HL-60/S4 treated with phorbol 12-myristate 13-acetate at 8.2 ng/mL for 4 days and 3 days (cell line): ENCODE measurements around the gene GRIA1.
"Not testable (repeated sequence)": the region's sequence is repeated elsewhere in the genome, so short reads cannot be mapped to it uniquely, and the experiment has no call there.

Source experiments
- in situ Hi-C: fragments of 300-500 bp; cut with MboI; formaldehyde crosslinking; loops from 2 replicates; pipeline ENCODE4 v1.15.0; 2022; ENCODE audit warnings: low sequenced_read_pairs

The GRIA1 gene

DNA sequence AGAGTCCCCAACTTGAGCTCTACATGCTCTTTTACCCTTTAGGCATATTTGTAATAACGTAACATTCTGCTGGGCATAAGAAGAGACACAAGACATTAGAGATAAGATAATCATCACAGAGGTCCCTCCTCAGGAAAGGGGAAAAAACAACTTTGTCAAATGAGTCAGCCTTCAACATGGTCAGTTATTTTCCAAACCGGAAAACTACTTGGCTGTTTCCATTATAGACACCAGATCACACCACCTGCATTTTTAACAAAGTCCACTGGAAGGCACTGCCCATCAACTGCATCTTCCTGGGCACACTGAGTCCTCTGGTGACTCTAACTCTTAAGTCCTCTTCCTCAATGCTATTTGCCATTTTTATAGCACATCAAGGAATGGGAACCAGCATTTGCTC is 326.4 kb downstream of the GRIA1 start:
- in situ Hi-C loops, result no loop called here

DNA sequence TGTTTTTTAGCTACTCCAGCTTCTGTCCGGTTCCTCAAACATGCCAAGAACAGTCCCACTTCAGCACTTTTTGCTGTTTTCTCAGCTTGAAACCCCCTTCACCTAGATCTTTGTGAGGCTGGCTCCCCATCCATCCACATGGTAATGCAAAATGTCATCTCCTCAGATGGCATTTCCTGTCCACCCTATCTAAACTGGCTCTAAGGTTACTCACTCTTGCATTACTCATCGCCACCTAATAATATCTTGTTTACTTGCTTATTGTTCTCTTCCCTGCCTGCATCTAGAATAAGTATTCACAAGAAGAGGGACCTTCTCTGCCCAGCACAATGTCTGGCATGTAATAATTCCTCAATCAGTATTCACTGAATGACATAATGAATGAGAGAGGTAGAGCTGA is 328.2 kb downstream of the GRIA1 start:
- in situ Hi-C loops, result no loop called here

DNA sequence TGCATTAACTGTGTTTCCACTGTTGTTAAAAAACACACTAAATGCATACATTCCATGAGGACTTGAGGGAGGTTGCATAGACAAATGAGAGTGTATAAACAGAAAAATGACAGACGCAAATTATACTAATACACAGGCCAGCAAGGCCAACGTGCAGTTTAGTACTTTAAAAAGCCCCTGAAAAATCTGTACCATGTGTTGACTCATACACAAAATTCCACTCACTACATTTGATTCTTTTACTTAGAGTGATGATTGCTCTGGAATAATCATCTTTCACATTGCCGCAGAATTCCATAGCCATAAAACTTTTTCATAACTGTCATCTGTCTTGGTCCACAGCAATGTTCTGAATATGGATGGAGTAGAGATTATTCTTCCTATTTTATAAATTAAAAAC is 332.6 kb downstream of the GRIA1 start:
- in situ Hi-C loops, result no loop called here

DNA sequence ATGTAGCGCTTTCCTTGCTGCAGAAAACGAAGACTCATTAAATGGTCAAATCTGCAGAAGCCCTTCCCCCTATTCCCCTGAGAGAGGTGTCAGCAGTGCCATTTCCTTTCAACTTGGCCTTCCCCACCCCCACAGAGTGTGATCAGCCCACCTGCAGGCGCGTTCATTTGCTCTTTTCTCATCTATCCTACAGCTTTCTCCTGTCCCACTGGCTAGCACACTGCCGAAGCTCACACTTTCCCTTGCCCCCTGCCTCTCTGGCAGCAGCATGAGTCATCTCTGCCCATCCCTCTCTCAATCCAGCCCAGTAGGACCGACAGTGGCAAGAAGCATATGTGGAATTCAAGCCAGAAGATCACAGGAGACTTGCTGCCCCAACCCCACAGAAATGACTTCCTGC is 334.4 kb downstream of the GRIA1 start:
- in situ Hi-C loops, result no loop called here

DNA sequence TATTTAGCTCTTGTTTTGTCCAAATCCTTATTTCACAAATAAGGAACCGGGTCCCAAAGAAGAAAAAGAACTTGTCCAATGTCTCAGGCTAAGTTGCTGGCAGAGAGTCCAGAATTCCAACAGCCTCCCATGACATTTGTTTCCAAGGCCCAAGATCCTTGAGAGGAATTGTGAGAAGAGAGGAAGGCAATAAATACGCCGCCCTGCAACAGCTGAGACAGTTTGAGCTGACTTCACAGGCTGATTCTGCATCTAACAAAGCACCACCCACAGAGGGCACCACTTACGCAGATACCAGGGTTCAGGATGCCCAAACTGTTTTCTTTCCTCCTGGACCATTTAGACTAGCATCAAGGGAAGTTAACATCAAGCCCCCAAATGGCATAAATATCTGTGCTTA is 336.9 kb downstream of the GRIA1 start:
- in situ Hi-C loops, result no loop called here

DNA sequence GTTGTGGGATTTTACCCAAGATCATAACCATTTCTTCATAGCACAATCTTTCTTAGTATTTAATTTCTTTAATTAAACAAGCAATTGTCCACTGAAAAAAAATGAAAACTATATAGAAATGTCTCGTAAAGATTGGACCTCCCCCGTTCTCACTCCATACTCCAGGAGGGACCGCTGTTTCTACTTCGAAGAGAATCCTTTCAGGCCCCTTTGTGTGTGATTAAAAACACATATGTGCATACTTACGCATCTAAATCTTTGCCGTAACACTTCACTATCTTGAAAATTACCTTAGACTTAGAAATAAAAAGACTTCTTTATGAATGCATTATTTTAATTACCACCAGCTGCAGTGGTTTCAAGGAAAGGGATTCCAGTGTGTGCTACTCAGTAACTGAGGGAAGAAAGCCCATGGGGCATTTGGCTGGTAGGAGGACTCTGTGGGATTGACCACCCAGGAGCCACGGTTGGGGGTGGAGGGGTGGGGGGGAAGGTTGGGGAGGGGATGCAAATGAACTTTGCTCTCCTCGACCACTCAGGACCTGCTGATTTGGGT is 339.1 kb downstream of the GRIA1 start:
- in situ Hi-C loops, result no loop called here

DNA sequence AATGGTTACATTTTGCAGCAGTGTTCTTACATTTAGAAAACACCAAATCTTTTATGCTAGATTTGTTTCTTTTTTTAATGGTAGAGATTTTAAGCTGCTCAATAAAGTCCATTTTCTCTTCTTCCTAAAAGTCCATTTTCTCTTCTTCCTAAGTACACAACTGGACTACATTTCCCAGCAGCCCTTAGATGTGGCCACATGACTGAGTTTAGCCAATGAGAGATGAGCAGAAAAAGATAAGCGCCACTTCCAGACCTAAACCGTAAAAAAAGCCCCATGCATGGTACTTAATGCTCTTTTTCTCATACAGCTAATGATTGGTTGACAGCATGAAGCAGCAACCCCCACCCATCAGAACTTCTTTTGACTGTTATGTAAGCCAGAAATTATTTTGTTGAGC is 341.5 kb downstream of the GRIA1 start:
- in situ Hi-C loops, result no loop called here

DNA sequence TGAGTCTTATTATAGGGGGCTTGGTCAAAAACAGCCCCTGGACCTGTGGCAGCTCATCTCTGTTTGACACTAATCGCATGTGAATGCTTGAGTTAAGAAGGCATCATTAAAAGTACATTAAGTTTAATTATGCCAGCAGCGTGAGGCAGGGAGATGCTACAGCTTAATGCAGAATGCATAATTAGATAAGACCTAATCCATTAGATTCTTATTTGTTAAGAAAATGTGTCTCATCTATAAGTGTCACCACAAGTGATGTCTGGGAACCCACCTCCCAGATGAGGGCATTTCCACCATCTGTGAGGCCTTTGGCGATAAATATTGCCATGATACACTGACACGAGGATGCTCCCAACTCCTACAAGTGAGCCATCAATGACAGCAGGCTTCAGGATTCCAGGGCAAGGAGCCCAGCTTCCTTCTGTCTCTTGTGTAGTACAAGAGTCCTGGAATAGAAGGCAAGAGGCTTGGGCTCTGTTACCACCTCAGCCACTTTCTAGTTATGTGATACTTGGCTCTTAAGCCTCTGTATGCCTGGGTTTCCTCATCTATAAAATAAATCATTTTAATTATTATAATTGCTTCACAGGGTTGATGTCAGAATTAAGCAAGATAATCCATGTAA is 345.5 kb downstream of the GRIA1 start:
- in situ Hi-C loops, result no loop called here

DNA sequence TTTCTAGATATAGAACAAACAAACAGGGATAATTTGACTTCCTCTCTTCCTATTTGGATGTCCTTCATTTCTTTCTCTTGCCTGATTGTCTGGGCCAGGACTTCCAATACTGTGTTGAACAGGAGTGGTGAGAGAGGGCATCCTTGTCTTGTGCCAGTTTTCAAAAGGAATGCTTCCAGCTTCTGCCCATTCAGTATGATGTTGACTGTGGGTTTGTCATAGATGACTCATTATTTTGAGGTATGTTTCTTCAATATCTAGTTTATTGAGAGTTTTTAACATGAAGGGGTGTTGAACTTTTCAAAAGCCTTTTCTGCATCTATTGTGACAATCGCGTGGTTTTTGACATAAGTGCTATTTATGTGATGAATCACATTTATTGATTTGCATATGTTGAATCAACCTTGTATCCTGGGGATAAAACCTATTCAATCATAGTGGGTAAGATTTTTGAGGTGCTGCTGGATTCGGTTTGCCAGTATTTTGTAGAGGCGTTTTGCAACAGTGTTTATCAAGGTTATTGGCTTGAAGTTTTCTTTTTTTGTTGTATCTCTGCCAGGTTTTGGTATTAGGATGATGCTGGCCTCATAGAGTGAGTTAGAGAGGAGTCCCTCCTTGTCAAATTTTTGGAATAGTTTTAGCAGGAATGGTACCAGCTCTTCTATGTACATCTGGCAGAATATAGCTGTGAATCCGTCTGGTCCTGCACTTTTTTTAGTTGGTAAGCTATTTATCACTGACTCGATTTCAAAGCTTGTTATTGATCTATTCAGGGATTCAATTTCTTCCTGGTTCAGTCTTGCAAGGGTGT is 359.0 kb downstream of the GRIA1 start:
- in situ Hi-C loops, result not testable (repeated sequence)

DNA sequence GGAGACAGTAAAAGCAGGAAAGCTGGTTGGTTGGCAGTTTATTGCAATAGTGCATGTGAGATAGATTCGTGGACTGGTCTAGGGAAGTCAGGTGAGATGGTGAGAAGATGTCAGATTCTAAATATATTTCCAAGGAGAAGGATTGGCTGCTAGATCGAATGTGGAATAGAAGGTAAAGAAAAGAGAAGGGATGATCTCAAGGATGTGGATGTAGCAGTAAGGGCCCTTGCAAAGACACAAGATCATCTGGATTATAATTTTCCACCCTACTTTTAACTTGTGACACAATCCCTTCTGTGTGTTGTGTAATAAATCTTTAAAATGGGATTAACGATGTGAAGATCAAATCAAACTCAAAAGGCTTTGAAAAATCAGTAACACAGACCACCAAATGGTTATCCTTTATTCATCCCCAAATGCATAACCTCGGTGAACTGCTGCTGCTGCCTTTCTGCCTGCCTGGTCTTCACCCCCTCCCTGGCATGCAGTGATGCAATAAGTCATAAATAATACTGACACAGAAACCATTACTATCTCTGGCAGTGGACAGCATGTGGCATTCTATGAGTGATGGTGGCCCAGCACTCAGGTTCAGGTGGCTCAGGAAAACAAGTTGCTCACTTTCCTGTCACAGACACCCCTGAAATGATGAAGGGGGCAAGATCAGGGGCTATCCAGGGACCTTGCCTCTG is 369.9 kb downstream of the GRIA1 start:
- in situ Hi-C loops, result no loop called here

DNA sequence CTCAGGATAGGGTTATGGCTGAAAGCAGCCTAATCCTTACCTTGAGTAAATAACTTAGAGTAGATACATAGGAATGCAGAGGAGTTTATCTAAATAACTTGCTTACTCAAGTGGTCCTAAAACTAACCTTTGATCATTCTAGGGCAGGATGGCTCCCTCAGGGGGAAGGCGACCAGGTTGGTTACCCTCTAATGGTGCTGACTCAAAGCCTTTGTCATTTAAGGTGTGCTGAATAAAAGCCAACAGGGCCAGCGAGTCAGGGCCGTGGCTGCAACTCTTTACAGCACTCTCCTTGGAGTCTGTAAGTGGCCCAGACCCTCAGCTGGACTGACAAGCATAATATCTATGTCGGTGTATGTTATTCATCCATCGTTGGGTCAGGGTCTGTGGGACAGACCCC is 372.4 kb downstream of the GRIA1 start:
- in situ Hi-C loops, result not testable (repeated sequence)
